ENCODE results near the gene SPEN. TPM values are rescaled to one million over a fixed set of nuclear protein-coding genes. Genes with fewer than 3 reads are reported as not detected.
A peak's percentile ranks its signal among the peaks of the same experiment; 100 is the strongest.

SPEN gene
- total and polyA plus RNA-seq, 9 of the 15 experiments (the other 6 are each of a cell fraction or from before 2014, with no cell fraction given), result 5.7 to 87.5 (median 27.2) TPM

DNA sequence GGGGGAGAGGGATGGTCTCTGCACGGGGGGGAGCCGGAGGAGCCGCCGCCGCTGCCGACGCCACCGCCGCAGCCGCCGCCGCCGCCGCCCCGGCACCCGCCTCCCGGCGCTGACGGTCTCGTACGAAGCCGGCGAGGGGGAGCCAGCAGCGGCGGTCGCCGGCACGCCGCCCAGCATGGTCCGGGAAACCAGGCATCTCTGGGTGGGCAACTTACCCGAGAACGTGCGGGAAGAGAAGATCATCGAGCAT is 311 bp downstream of the SPEN start (continued):
- TF ChIP-seq, protein P1, sequence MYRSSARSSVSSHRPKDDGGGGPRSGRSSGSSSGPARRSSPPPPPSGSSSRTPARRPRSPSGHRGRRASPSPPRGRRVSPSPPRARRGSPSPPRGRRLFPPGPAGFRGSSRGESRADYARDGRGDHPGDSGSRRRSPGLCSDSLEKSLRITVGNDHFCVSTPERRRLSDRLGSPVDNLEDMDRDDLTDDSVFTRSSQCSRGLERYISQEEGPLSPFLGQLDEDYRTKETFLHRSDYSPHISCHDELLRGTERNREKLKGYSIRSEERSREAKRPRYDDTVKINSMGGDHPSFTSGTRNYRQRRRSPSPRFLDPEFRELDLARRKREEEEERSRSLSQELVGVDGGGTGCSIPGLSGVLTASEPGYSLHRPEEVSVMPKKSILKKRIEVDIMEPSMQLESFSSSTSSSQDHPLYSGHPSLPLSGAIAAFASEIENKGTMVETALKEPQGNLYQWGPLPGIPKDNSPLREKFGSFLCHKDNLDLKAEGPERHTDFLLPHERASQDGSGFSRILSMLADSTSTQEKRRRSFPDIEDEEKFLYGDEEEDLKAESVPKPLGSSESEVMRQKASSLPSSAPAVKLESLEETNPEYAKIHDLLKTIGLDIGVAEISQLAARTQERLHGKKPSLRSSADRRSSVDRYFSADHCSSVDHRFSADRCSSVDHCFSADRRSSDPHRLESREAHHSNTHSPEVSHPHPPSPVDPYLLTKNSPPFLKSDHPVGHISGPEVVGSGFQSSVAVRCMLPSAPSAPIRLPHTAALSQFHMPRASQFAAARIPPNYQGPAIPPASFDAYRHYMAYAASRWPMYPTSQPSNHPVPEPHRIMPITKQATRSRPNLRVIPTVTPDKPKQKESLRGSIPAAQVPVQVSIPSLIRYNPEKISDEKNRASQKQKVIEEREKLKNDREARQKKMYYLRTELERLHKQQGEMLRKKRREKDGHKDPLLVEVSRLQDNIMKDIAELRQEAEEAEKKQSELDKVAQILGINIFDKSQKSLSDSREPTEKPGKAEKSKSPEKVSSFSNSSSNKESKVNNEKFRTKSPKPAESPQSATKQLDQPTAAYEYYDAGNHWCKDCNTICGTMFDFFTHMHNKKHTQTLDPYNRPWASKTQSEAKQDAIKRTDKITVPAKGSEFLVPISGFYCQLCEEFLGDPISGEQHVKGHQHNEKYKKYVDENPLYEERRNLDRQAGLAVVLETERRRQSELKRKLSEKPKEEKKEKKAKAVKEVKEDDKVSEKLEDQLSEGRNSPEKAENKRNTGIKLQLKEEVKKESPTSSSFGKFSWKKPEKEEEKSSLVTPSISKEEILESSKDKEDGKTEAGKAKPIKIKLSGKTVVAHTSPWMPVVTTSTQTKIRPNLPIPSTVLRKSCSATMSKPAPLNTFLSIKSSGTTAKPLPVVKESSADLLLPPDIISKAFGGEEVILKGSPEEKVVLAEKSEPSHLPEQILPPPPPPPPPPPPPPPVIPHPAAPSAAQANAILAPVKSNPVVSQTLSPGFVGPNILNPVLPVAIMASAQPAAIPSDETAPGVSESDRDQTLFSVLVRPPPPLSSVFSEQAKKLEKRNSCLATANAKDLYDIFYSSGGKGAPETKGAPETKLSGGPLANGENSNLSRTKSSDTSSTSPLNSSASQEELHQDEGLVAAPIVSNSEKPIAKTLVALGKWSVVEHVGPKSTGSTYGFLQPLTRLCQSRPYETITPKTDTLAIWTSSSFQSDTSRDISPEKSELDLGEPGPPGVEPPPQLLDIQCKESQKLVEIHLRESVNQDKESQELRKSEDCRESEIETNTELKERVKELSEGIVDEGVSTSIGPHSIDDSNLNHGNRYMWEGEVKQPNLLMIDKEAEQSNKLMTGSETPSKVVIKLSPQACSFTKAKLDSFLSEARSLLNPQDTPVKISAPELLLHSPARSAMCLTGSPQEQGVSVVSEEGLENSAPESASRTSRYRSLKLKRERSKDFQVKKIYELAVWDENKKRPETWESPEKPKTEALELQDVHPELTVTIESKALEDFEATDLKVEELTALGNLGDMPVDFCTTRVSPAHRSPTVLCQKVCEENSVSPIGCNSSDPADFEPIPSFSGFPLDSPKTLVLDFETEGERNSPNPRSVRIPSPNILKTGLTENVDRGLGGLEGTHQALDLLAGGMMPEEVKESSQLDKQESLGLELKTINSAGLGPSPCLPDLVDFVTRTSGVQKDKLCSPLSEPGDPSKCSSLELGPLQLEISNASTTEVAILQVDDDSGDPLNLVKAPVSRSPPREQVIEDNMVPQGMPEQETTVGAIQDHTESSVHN (IDR thresholded peaks at IDR 0.05; ENCODE audit: borderline replicate concordance in 1 of 2, low read depth in 1 of 2), result no peak
- no peak for TF ChIP-seq NCOA1 (IDR thresholded peaks at IDR 0.05; ENCODE audit: low read depth)
- TF ChIP-seq, protein P2, sequence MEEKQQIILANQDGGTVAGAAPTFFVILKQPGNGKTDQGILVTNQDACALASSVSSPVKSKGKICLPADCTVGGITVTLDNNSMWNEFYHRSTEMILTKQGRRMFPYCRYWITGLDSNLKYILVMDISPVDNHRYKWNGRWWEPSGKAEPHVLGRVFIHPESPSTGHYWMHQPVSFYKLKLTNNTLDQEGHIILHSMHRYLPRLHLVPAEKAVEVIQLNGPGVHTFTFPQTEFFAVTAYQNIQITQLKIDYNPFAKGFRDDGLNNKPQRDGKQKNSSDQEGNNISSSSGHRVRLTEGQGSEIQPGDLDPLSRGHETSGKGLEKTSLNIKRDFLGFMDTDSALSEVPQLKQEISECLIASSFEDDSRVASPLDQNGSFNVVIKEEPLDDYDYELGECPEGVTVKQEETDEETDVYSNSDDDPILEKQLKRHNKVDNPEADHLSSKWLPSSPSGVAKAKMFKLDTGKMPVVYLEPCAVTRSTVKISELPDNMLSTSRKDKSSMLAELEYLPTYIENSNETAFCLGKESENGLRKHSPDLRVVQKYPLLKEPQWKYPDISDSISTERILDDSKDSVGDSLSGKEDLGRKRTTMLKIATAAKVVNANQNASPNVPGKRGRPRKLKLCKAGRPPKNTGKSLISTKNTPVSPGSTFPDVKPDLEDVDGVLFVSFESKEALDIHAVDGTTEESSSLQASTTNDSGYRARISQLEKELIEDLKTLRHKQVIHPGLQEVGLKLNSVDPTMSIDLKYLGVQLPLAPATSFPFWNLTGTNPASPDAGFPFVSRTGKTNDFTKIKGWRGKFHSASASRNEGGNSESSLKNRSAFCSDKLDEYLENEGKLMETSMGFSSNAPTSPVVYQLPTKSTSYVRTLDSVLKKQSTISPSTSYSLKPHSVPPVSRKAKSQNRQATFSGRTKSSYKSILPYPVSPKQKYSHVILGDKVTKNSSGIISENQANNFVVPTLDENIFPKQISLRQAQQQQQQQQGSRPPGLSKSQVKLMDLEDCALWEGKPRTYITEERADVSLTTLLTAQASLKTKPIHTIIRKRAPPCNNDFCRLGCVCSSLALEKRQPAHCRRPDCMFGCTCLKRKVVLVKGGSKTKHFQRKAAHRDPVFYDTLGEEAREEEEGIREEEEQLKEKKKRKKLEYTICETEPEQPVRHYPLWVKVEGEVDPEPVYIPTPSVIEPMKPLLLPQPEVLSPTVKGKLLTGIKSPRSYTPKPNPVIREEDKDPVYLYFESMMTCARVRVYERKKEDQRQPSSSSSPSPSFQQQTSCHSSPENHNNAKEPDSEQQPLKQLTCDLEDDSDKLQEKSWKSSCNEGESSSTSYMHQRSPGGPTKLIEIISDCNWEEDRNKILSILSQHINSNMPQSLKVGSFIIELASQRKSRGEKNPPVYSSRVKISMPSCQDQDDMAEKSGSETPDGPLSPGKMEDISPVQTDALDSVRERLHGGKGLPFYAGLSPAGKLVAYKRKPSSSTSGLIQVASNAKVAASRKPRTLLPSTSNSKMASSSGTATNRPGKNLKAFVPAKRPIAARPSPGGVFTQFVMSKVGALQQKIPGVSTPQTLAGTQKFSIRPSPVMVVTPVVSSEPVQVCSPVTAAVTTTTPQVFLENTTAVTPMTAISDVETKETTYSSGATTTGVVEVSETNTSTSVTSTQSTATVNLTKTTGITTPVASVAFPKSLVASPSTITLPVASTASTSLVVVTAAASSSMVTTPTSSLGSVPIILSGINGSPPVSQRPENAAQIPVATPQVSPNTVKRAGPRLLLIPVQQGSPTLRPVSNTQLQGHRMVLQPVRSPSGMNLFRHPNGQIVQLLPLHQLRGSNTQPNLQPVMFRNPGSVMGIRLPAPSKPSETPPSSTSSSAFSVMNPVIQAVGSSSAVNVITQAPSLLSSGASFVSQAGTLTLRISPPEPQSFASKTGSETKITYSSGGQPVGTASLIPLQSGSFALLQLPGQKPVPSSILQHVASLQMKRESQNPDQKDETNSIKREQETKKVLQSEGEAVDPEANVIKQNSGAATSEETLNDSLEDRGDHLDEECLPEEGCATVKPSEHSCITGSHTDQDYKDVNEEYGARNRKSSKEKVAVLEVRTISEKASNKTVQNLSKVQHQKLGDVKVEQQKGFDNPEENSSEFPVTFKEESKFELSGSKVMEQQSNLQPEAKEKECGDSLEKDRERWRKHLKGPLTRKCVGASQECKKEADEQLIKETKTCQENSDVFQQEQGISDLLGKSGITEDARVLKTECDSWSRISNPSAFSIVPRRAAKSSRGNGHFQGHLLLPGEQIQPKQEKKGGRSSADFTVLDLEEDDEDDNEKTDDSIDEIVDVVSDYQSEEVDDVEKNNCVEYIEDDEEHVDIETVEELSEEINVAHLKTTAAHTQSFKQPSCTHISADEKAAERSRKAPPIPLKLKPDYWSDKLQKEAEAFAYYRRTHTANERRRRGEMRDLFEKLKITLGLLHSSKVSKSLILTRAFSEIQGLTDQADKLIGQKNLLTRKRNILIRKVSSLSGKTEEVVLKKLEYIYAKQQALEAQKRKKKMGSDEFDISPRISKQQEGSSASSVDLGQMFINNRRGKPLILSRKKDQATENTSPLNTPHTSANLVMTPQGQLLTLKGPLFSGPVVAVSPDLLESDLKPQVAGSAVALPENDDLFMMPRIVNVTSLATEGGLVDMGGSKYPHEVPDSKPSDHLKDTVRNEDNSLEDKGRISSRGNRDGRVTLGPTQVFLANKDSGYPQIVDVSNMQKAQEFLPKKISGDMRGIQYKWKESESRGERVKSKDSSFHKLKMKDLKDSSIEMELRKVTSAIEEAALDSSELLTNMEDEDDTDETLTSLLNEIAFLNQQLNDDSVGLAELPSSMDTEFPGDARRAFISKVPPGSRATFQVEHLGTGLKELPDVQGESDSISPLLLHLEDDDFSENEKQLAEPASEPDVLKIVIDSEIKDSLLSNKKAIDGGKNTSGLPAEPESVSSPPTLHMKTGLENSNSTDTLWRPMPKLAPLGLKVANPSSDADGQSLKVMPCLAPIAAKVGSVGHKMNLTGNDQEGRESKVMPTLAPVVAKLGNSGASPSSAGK (IDR thresholded peaks at IDR 0.05), result peak; percentile 58; the same call in 1 of the 2 replicates
- no peak for TF ChIP-seq HMG20A (CRISPR knock-in tag; conservative IDR thresholded peaks at IDR 0.05)
- TF ChIP-seq, protein P3, sequence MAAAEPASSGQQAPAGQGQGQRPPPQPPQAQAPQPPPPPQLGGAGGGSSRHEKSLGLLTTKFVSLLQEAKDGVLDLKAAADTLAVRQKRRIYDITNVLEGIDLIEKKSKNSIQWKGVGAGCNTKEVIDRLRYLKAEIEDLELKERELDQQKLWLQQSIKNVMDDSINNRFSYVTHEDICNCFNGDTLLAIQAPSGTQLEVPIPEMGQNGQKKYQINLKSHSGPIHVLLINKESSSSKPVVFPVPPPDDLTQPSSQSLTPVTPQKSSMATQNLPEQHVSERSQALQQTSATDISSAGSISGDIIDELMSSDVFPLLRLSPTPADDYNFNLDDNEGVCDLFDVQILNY (CRISPR knock-in tag; IDR thresholded peaks at IDR 0.05), result no peak
- TF ChIP-seq CREM (IDR thresholded peaks at IDR 0.05; ENCODE audit: low read depth), result no peak
- no peak for TF ChIP-seq ZNF316 (IDR thresholded peaks at IDR 0.05)
- peak; percentile 42; the same call in 1 of the 2 replicates for TF ChIP-seq GTF2E2 (tag; IDR thresholded peaks at IDR 0.05)
- TF ChIP-seq PTBP1 (IDR thresholded peaks at IDR 0.05; ENCODE audit: low read depth, low read length), result no peak

All from K562 (cell line).